PC-9 (cell line): ENCODE results near the gene SLC4A11. TPM values are rescaled to one million over a fixed set of nuclear protein-coding genes. Genes with fewer than 3 reads are reported as not detected.
A peak's percentile ranks its signal among the peaks of the same experiment; 100 is the strongest.

Source experiments
- Bru-seq: library from RNA; stranded (reverse); fragments of 400-500 nt; gene quantifications from one replicate; lab custom pipeline; 2021; lab: Mats Ljungman, UMichigan
- BruChase-seq, 2 experiments: library from RNA; stranded (reverse); fragments of 400-500 nt; gene quantifications; one replicate each; lab custom pipeline; 2021; lab: Mats Ljungman, UMichigan
- BruUV-seq: library from RNA; stranded (reverse); fragments of 400-500 nt; replicated peaks from 2 replicates; lab custom pipeline; 2021; lab: Mats Ljungman, UMichigan
- CTCF ChIA-PET: fragments of 300-600 bp; sonication (Branson Sonifier 250); formaldehyde crosslinking; loops from one replicate; lab custom pipeline; 2022; ENCODE audit warnings: antibody characterized with exemption; lab: Charles Lee
- POLR2A ChIA-PET: fragments of 300-600 bp; sonication (Branson Sonifier 250); formaldehyde crosslinking; loops from one replicate; lab custom pipeline; 2022; ENCODE audit warnings: antibody characterized with exemption; ENCODE audit not compliant: unreplicated experiment; lab: Charles Lee
- DNase-seq, 2 experiments: peaks; one replicate each; pipeline versions ENCODE4 v3.0.0 to v3.0.0-alpha.2; 2015 to 2022; ENCODE audit warnings: mixed read lengths in 1 of 2
- H2AFZ ChIP-seq: fragments of 200-600 bp; sonication (generic); 2 replicates; pipeline ENCODE4 v1.8.1; 2017; ENCODE audit warnings: antibody characterized with exemption
- H3F3A ChIP-seq: fragments of 200-600 bp; sonication (generic); 2 replicates; pipeline ENCODE4 v1.8.1; 2017; ENCODE audit warnings: antibody characterized with exemption, mild to moderate bottlenecking, low read depth; ENCODE audit not compliant: insufficient read depth
- H3K27ac ChIP-seq: fragments of 200-600 bp; sonication (generic); 2 replicates; pipeline ENCODE4 v1.6.1; 2016; ENCODE audit warnings: mixed run types
- H3K27me3 ChIP-seq: fragments of 200-600 bp; sonication (generic); 2 replicates; pipeline ENCODE4 v1.6.1; 2016; ENCODE audit warnings: low read depth, mixed run types; ENCODE audit not compliant: insufficient read depth
- H3K36me3 ChIP-seq: fragments of 200-600 bp; sonication (generic); 2 replicates; pipeline ENCODE4 v1.6.1; 2016; ENCODE audit warnings: low read depth, mixed run types
- H3K4me1 ChIP-seq: fragments of 200-600 bp; sonication (generic); replicated peaks from 2 replicates; pipeline ENCODE4 v1.6.1; 2016; ENCODE audit warnings: mixed run types; ENCODE audit not compliant: insufficient read depth
- H3K4me2 ChIP-seq: fragments of 200-600 bp; sonication (generic); 2 replicates; pipeline ENCODE4 v1.6.1; 2017; ENCODE audit warnings: mixed run types
- H3K4me3 ChIP-seq: fragments of 200-600 bp; sonication (generic); 2 replicates; pipeline ENCODE4 v1.6.1; 2016; ENCODE audit warnings: mixed run types
- H3K79me2 ChIP-seq: fragments of 200-600 bp; sonication (generic); 2 replicates; pipeline ENCODE4 v1.6.1; 2017; ENCODE audit warnings: low read depth, mixed run types
- H3K9me2 ChIP-seq: fragments of 200-600 bp; sonication (generic); 2 replicates; pipeline ENCODE4 v1.8.1; 2017; ENCODE audit warnings: mild to moderate bottlenecking; ENCODE audit not compliant: insufficient read depth
- H3K9me3 ChIP-seq: fragments of 200-600 bp; sonication (generic); 2 replicates; pipeline ENCODE4 v1.8.1; 2016; ENCODE audit warnings: low read depth; ENCODE audit not compliant: insufficient read depth
- H4K20me1 ChIP-seq: fragments of 200-600 bp; sonication (generic); 2 replicates; pipeline ENCODE4 v1.8.1; 2017; ENCODE audit not compliant: insufficient read depth
- EZH2 ChIP-seq: fragments of 200-600 bp; sonication (generic); IDR thresholded peaks from 2 replicates; pipeline ENCODE4 v1.8.0; 2017; ENCODE audit warnings: antibody characterized with exemption, low read depth
- intact Hi-C: fragments of 100-400 bp; cut with micrococcal nuclease; formaldehyde crosslinking; loops from one replicate; pipeline ENCODE4 v1.10.0; 2022; ENCODE audit not compliant: unreplicated experiment
- long read RNA-seq: library from polyadenylated mRNA; stranded (forward); transcript quantifications from one replicate; pipeline ENCODE4 v2.0.0, GENCODE V29; 2022
- total RNA-seq: library from RNA; stranded (reverse); gene quantifications from 2 replicates; pipeline ENCODE4 v1.2.3, GENCODE V29; 2021
- TF ChIP-seq, protein P1 (sequence below): fragments of 200-600 bp; sonication (generic); conservative IDR thresholded peaks from 2 replicates; pipeline ENCODE4 v1.6.1; 2017; ENCODE audit warnings: mixed run types, antibody characterized with exemption, mild to moderate bottlenecking, moderate library complexity

Gene SLC4A11
- total RNA-seq (46.1 and 57.8 TPM in 2 replicates), Bru-seq, nascent RNA (percentile 46 among the genes with signal in this experiment), BruChase-seq, experiment 1, labeled RNA remaining after a 2-hour chase (percentile 62 among the genes with signal in this experiment), BruChase-seq, experiment 2, labeled RNA remaining after a 6-hour chase (percentile 74 among the genes with signal in this experiment)
- long read RNA-seq, transcript SLC4A11-208 (20 exons, 3,046 nt), result major isoform, 12 of 36 reads
- long read RNA-seq, partial matches to known transcripts, result 1 of 36 reads
- long read RNA-seq, other reads (novel, unspliced or antisense), result 21 of 36 reads

DNA sequence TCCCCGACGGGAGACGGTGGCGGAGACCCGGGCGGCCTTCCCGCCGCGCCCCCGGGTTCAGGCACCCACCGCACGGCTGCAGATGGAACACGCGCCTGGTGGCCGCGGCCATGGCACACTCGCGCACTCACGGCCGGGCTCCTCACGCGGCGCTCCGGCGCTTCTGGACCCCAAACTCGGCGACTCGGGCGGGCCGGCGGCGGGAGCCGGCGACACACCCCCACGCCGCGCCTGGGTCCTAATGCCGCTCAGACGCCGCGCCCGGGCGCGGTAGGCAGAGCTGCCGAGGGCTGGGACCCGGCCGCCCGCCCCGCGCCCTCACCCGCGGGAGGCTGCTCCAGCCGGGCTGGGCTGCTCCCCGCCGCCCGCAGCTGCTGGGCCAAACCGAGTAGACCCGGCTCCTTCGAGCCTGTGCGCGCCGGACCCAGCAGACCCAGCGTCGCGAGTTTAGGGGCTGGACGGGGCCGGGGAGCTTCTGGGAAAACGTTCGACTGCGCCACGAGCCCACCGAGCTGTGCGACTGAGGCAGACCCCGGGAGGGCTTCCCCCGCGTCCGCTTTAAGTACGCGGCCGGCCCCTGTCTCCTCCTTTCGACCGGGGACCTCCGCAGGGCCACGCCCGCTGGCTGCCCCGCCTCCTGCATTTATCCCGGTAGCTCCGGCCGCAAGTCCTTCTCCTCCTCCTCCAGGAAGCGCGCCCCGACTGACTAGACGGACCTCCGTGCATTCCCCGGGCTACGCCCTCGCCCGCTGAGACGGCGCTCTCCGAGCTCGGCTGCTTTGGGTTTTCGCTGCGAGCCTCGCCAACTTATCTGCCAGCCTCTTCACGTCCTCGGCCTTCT, at the start of gene SLC4A11:
TSS of gene SLC4A11 (minus strand) at position 165 of the 841 bp plus-strand sequence. CDS start at position 112, 53 bp downstream.
- Histone ChIP-seq H3K4me2 (peak within 1 kb of the TSS; percentile 89), H4K20me1 (no peaks in the 10 kb centered on the region), H3K4me1 (peaks cover 34% of the 10 kb centered on the region), H3F3A (peaks cover 21% of the 10 kb centered on the region; the same call in 1 of the 2 replicates), H3K36me3 (no peaks in the 10 kb centered on the region), H3K9me2 (no peaks in the 10 kb centered on the region), H3K79me2 (no peaks in the 10 kb centered on the region), H3K27me3 (no peaks in the 10 kb centered on the region), H3K9me3 (no peaks in the 10 kb centered on the region), H3K4me3 (peak within 1 kb of the TSS; percentile 78), H2AFZ (peak within 1 kb of the TSS; percentile 99), H3K27ac (no peak within 1 kb of the TSS)
- ChIA-PET CTCF (interaction anchor here (1.0 kb wide), 1 partner anchor 12 kb away, joined by 4 read pairs; no protein-coding TSS in a partner anchor), POLR2A (interaction anchor here (0.6 to 1.0 kb wide), 4 partner anchors 12 to 1309 kb away, joined by 4 to 7 read pairs (median 6); no protein-coding TSS in a partner anchor)
- intact Hi-C loops, result no loop called here
- TF ChIP-seq EZH2, result no peak
- TF ChIP-seq, protein P1, sequence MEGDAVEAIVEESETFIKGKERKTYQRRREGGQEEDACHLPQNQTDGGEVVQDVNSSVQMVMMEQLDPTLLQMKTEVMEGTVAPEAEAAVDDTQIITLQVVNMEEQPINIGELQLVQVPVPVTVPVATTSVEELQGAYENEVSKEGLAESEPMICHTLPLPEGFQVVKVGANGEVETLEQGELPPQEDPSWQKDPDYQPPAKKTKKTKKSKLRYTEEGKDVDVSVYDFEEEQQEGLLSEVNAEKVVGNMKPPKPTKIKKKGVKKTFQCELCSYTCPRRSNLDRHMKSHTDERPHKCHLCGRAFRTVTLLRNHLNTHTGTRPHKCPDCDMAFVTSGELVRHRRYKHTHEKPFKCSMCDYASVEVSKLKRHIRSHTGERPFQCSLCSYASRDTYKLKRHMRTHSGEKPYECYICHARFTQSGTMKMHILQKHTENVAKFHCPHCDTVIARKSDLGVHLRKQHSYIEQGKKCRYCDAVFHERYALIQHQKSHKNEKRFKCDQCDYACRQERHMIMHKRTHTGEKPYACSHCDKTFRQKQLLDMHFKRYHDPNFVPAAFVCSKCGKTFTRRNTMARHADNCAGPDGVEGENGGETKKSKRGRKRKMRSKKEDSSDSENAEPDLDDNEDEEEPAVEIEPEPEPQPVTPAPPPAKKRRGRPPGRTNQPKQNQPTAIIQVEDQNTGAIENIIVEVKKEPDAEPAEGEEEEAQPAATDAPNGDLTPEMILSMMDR, result no peak
- DNase-seq, result peak; percentile 63 to 75
- BruUV-seq, result no TSS peak

DNA sequence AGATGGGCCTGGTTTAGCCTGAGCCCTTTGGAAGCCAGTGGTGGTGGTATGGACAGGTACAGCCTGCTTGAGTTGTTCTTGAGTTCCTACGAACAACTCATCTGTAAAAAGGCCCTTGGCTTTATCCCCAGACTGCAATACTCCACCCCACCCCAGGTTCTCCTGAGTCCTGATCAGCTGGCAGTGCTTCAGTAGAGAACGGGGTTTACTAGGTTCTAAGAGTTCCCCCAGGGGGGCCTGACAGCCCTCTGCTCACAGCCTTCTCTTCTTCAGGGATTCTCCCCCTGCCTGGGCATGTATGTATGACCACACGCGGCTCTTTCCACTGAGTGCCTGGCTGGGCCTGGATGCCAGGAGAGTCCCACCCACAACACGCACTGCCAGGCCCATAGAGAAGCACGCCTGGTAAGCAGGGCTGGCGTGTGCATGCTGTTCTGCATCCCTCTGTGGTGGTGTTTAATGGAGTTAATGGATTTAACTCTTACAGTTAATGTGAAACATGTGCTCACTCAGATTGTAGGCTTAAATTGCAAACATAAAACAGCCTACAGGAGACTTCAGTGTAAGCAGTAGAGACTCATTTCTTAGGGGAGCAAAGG, 44.3 kb upstream of the SLC4A11 start:
- H3K27ac ChIP-seq, result no peak overlapping the region
- no TSS peak for BruUV-seq
- H3K4me2 ChIP-seq, result no peak overlapping the region
- TF ChIP-seq, protein P1, result no peak
- TF ChIP-seq EZH2, result no peak
- H4K20me1 ChIP-seq, result no peaks in the 10 kb centered on the region
- no peaks in the 10 kb centered on the region for H3K36me3 ChIP-seq
- H2AFZ ChIP-seq, result no peak overlapping the region
- H3K4me3 ChIP-seq, result no peak overlapping the region
- H3F3A ChIP-seq, result no peaks in the 10 kb centered on the region
- intact Hi-C loops, result no loop called here
- H3K27me3 ChIP-seq, result no peaks in the 10 kb centered on the region
- no peaks in the 10 kb centered on the region for H3K9me2 ChIP-seq
- ChIA-PET CTCF (no interaction called here), POLR2A (no interaction called here)
- H3K79me2 ChIP-seq, result no peaks in the 10 kb centered on the region
- no peaks in the 10 kb centered on the region for H3K9me3 ChIP-seq
- DNase-seq, result no peak
- no peaks in the 10 kb centered on the region for H3K4me1 ChIP-seq
